OCI-LY1 (cell line): Measurements from ENCODE around the gene GNA12.

Experiments used
- EZH2 ChIP-seq: fragments of 200-600 bp; sonication (generic), shearing (Covaris generic); IDR thresholded peaks from 2 replicates; pipeline ENCODE4 v1.8.0; 2017; ENCODE audit warnings: borderline replicate concordance, mixed run types, mild to moderate bottlenecking, antibody characterized with exemption, low read length, moderate library complexity, mixed read lengths
- TF ChIP-seq, protein P1 (sequence below): fragments of 200-600 bp; sonication (generic), shearing (Covaris generic); IDR thresholded peaks from 2 replicates; pipeline ENCODE4 v1.5.1; 2017; ENCODE audit warnings: mild to moderate bottlenecking, antibody characterized with exemption, low read length, moderate library complexity, mixed read lengths

DNA sequence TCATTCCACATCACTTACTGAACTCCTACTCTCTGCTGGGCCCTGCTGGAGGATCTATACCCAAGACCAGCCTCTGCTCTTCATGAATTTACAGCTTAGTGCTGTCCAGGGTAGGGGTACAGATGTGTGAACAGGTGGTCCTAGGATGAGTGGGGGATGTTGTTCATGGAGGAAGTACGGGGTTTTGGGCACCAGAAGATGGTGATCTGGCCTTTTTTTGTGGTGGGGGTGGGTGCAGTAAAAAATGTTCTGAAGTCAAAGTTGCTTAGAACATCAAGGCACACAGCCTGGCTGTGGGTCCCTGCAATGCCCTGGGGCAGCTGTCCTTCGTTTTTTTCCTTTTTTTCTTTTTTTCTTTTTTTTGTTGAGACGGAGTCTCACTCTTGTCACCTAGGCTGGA, 34.2 kb upstream of the GNA12 start:
- TF ChIP-seq, protein P1, sequence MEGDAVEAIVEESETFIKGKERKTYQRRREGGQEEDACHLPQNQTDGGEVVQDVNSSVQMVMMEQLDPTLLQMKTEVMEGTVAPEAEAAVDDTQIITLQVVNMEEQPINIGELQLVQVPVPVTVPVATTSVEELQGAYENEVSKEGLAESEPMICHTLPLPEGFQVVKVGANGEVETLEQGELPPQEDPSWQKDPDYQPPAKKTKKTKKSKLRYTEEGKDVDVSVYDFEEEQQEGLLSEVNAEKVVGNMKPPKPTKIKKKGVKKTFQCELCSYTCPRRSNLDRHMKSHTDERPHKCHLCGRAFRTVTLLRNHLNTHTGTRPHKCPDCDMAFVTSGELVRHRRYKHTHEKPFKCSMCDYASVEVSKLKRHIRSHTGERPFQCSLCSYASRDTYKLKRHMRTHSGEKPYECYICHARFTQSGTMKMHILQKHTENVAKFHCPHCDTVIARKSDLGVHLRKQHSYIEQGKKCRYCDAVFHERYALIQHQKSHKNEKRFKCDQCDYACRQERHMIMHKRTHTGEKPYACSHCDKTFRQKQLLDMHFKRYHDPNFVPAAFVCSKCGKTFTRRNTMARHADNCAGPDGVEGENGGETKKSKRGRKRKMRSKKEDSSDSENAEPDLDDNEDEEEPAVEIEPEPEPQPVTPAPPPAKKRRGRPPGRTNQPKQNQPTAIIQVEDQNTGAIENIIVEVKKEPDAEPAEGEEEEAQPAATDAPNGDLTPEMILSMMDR, result no peak
- no peak for TF ChIP-seq EZH2
